Activated T-cell treated with anti-CD3 and anti-CD28 coated beads for 4 hours (primary cell): Measurements from ENCODE around the gene EMILIN1.
A peak's percentile ranks its signal among the peaks of the same experiment; 100 is the strongest.

ENCODE experiments used
- DNase-seq: peaks from one replicate; pipeline ENCODE4 v3.0.0-alpha.2; 2020

EMILIN1 gene

DNA sequence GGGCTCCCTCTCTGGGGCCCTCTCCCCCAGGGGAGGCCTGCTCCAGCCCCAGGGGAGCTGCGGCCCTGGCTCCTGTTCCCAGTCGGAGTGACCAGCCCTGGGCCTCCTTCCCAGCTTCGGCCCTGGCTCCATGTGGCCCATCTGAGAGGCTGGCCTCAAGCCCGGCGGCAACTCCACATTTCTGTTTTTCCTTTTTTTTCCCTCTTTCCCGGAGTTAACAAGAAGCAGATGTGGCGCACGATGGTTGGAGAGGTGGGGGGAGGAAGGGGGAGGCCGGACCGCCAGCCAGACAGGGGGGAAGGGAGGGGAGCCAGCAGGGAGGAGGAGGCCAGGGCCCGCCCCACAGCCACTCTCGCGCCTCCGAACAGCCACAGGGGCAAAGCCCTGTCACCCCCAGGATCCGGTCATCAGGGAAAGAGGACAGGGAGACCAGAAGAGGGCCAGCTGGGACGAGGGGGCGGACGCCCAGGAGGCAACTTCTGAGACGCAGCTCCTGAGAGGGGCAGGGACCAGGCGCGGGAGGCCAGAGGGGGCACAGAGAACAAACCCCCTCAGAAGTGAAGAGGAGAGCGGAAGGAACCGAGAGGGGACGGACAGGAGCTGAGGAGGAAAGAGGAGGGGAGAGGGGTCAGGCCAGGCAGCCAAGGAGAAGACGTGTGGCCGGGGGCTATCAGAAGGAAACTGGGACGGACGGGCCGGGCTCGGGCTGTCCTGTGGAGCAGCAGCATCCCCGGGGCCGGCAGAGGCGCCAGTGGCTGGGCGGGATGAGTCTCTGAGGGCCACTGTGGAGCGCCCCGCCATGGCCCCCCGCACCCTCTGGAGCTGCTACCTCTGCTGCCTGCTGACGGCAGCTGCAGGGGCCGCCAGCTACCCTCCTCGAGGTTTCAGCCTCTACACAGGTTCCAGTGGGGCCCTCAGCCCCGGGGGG, at the start of gene EMILIN1:
TSS of gene EMILIN1 (plus strand) at position 349 of the 928 bp plus-strand sequence. CDS start at position 800, 451 bp downstream.
- DNase-seq: no peak

DNA sequence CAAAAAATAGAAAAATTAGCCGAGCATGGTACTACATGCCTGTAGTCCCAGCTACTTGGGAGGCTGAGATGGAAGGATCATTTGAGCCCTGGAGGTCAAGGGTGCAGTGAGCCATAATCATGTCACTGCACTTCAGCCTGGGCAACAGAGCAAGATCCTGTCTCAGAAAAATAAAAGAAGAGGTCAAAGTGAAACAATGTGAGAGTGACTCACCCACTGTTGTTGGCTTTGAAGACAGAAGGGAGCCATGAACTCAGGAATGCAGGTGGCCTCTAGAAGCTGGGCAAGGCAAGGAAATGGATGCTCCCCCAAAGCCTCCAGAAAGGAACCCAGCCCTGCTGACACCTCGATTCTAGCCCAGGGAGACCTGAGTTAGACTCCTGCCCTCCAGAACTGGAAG, 49.4 kb upstream of the EMILIN1 start:
- DNase-seq: no peak

DNA sequence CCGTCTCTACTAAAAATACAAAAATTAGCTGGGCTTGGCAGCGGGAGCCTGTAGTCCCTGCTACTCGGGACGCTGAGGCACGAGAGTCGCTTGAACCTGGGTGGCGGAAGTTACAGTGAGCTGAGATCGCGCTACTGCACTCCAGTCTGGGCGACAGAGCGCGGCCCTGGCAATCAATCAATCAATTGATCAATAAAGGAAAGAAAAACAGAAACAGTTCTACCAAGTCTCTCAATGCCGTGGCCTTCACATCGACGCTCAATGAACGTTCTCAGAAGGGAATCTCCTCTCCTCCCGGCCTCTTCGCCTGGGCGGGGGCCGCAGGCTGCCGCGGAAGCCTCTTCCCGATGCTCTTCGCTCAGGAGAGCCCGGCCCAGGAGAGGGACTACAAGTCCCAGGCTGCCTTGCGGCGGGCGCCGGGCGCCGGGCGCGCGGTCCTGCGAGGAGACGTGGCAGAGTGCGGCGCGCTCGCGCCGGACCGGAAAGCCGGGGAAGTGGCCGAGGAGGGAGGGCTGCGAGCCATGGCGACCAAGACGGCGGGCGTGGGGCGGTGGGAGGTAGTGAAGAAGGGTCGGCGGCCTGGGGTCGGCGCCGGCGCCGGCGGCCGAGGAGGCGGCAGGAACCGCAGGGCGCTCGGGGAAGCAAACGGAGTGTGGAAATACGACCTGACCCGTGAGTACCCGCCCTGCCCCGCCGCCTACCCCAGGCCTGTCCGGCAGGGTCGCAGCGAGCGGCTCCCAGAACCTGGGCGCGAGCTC, 45.7 kb upstream of the EMILIN1 start, which contains the start of gene TMEM214:
TSS of gene TMEM214 (plus strand) at position 471 of the 758 bp plus-strand sequence. CDS start at position 522, 51 bp downstream.
- DNase-seq: peak; percentile 68

DNA sequence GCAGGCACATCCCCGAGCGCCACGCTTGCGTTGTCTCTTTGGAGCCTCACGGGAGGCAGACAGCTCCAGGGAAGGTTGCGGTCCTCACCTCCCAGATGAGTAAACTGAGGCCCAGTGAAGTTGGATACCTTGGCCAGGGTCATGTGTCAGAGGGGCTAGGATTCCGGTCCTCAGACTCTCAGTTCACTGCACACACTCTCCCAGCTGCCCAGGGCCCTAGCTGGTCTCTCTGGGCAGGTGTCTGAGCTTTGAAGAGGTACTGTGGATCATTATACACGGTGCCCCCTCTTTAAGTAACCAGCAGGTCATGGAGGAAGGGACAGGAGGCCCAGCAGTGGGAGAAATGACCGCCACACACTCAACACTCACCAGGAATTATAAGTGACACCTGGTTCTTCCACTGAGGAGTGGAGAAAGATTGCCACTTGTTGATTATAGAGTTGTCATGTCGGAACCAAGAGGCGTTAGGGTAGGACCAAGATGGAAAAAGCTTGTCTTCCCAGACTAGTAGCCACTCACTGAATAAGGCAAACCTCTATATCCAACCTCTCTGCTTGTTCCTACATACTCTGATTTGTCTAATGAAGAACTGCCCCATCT, 45.1 kb upstream of the EMILIN1 start:
- no peak for DNase-seq

DNA sequence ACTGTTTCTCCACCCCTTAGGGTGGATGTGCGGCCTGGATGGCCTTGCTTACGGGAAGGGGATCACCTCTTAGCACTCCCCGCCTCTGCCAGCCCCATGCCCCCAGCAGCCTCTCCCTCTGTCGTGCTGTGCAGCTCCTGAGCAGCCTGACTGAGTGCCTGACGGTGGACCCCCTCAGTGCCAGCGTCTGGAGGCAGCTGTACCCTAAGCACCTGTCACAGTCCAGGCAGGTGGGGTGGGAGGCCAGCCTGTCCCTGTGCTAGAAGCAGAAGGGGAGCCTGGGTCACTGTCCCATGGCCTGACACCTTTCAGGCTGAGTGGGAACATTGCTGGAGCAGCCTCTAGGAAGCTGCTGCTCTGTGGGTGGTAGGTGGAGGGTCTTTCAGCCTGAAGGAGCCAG, 40.4 kb upstream of the EMILIN1 start:
- DNase-seq: no peak

DNA sequence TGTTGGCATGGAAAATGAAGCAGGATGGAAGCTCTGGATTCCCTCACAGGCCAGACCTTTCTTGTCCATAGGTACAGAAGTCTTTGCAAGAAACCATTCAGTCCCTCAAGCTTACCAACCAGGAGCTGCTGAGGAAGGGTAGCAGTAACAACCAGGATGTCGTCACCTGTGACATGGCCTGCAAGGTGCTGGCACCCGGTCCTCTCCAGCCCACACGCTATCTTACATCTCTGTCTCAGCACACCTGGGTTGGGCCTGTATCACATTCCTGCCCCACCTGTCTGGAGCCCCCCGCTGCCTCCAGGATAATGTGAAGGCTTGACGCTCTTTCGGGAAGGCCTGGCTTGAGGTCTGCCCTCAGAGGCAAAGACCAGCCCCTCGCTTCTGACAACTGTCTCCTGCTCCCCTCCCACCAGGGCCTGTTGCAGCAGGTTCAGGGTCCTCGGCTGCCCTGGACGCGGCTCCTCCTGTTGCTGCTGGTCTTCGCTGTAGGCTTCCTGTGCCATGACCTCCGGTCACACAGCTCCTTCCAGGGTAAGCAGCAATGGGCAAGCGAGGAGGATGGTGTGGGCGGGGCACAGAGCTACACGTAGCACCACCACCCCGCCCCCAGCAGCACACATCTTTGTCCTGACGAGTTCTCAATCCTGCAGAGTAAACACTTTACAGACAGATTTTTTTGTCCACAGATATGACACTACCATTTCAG, 39.6 kb upstream of the EMILIN1 start:
- DNase-seq: no peak

DNA sequence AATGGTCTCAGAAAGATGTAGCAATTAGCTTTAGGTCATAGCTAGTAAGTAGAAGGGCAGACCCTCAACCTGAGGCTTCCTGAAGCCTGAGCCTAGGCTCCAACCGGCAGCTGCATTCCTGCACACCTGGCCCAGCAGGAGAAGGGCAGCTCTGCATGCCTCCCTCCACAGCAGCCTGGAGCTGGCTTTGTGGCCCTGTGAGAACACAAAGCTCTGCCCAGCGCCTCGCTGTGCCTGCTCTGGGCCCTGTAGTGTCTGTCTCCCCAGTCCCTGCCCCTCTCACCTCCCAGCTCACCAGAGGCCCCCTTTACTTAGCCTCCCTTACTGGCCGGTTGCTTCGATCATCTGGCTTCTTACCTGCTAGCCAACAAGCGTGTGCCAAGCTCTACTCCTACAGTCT, 39.0 kb upstream of the EMILIN1 start:
- no peak for DNase-seq

DNA sequence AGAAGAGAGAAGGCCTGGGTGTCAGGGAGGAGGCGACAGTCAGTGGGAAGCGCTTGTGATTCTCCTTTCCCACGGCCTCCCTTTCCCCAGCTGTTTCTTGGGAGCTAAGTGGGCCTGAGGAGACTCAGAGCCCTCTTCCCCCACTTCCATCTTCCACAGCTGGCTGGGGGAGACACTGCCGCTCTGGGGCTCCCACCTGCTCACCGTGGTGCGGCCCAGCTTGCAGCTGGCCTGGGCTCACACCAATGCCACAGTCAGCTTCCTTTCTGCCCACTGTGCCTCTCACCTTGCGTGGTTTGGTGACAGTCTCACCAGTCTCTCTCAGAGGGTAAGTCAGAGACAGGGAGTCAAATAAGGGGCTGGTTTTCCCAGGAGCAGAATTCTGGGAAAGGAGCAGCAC, 38.5 kb upstream of the EMILIN1 start:
- DNase-seq: no peak

DNA sequence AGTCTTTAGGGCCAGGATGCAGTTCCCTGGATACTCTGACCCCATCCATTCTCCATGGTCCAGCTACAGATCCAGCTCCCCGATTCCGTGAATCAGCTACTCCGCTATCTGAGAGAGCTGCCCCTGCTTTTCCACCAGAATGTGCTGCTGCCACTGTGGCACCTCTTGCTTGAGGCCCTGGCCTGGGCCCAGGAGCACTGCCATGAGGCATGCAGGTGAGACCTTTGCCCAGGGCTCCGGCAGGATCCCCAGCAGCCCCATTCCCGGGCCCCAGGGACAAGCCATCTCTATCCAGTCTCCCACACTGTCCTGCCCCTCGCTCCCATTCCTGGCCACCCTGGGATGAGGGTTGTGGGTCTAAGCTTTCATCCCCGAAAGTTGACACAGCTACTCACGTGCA, 38.1 kb upstream of the EMILIN1 start:
- DNase-seq: no peak

DNA sequence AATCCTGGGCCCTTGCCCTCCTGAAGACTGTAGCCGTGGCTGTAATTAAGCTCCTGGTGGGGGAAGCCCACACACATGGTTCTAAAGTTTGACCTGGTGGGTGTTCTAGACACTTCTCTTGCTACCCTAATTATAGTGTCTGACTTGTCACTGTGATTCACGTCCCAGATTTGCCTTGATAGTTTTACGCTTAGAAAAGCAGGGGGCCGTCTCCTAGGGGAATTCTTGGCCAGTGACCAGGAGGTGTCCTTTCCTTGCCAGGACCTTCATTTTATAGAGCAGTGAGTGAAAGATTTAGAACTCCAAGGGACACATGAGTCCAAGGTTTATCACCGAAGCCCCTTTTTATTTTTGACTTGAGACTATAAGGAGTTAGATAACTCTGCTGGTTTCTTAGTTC, 36.7 kb upstream of the EMILIN1 start:
- DNase-seq: no peak

DNA sequence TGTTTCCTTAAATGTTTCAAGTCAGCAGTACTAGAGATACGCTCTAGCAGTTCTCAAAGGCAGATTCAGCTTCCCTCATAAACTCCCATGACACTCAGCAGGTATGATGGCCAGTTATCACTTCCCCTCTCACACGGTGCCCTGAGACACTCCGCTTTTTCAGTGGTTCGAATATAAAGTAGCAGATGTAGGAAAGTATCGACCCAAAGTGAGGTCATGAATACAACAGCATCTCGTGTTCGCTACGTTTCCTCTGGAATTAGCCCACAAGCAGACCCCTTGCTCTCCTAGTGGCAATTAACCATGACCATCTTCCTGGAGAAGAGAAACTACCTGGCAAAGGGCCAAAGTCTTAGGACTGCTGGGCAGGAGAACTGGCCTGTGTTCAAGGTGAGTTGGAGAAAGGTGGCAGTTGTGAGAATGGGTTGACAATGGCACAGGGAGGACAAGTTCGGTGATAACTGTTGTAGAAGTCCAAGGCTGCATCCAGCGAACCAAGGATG, 36.2 kb upstream of the EMILIN1 start:
- DNase-seq: no peak

DNA sequence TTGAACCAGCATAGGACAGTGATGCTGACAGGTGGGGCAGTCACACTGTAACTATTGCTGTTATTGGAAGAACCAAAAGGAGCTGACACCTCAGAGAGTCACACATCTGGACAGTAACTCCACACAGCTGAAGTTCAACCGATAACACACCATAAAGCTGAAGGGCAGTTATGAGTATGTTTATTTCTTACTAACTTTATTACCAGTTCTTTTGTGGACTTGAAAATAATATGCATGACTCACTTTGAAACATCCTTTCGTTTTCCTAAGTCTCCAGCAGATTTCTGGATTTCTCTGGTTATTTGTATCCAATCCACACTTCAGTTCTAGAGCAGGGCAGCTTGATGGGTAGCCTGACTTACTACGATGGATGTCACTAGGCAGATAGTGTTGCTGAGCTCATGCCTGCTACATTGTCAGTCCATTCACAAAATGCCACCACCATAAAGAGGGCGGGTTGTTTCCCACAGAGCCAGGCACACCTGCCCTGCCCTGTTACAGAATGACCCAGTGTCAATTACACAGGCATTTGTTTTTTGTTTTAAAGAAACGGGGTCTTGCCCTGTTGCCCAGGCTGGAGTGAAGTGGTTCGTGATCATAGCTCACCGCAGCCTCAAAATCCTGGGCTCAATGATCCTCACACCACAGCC, 35.3 kb upstream of the EMILIN1 start:
- DNase-seq: no peak

DNA sequence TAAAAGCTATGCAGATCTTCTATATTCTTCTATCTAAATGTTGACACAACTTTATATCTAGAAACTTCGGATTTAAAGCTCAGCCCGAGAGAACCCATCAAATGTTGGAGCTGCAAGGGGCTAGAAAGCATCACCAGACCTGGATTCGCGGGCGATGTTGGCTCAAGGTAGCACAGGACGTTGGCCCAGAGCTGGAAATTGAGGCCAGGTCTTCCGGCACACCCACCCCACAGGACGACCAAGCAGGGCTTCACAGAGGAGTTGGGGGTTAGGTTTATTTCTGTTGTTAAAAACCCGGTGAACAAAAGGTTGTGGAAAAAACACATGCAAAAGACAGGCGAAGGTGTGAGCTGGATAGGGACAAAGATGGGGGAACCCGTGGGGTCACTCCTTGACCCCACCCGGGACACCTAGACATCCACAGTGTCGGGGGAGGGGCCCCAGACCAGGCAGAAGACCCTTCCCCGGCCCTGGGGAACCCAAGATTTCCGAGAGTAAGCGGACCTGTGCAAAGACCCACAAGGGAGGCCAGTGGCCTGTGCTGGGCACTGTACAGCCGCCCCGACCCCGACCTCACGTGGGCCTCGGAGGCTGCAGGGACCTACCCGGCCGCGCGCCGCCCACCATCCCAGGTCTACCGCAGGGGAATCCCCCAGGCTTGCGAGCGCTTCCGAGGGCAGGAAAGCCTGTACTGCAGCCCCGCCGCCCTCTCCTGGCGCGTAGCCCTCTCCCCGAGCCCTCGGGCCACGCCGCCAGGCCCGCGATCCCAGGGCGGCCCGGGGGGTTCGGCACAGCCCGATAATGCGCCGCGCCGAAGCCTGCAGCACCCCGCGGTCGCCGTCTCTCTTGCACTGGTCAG, 28.8 kb upstream of the EMILIN1 start:
- peak; percentile 51 for DNase-seq

DNA sequence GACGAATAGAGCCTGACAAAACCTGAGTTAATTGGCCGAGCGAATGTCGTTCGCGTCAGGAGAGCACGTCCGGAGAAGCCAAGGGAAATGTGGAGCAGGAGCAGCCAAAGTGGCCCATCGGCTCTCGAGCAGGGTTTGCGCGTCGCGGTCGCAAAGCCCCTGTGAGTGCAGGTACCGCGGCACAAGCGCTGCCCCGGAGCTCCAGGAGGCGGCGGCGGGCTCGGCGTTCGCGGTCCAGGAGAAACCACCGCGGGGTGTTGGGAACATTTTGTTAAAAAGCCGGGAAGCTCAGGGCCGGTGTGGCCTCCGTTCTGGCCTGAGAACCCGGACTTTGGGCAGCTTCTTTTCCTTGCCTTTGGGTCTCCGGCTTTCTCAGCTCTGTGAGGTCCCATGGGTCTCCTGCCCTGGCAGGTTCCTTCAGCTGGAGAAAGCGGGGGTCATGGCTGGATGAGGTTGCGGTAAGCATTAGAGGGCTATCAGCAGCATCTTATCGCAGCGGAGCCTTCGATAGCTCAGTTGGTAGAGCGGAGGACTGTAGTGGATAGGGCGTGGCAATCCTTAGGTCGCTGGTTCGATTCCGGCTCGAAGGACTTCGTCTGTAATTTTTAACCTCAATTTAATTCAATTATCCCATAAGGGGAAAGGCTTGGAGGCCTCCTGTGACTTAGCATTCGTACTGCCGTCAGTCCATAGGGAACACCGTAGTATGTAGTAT, 28.0 kb upstream of the EMILIN1 start:
- DNase-seq: peak; percentile 92

DNA sequence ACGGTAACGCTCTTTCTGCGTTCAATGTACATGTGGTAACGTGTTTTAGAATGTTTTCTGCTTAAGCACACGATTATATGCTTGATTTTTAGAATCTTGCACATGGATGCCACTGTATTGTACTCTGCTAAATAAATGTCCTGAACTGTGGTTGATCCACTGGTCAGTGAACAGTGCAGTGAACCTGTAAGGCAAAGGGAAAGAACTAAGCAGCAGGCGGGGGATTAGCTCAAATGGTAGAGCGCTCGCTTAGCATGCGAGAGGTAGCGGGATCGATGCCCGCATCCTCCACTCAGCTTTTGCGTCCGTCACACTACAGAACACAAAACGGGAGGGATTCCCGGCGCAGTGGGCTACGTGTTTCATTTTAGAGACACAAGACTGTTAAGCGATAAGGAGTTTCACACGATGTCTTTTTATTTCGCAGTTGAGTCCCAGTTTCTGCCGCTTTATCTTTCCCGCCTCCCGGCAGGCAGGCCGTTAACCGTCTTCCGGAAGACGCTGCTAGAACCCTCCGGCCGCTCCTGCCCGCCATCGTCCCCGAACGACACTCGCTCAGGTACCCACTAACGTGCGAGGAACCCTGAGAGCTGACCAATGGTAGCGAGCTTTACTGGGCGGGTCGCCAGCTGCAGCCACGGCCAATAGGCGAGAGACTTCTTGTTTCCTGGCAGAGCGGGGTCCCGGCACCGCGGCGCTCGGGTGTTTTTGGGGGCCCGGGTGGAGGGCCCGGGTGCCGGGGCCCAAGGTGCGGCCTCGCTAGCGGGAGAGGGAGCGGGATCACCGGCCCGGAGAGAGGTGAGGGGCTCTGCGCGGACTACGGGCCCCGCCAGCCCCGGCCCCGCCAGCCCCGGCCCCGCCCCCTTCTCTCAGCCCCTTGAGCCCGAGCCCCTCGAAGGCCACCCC, 27.2 kb upstream of the EMILIN1 start, which contains the start of gene AGBL5:
TSS of gene AGBL5 (plus strand) at position 673 of the 906 bp plus-strand sequence. CDS start 1,291 bp downstream, outside the sequence.
- peak; percentile 94 for DNase-seq

DNA sequence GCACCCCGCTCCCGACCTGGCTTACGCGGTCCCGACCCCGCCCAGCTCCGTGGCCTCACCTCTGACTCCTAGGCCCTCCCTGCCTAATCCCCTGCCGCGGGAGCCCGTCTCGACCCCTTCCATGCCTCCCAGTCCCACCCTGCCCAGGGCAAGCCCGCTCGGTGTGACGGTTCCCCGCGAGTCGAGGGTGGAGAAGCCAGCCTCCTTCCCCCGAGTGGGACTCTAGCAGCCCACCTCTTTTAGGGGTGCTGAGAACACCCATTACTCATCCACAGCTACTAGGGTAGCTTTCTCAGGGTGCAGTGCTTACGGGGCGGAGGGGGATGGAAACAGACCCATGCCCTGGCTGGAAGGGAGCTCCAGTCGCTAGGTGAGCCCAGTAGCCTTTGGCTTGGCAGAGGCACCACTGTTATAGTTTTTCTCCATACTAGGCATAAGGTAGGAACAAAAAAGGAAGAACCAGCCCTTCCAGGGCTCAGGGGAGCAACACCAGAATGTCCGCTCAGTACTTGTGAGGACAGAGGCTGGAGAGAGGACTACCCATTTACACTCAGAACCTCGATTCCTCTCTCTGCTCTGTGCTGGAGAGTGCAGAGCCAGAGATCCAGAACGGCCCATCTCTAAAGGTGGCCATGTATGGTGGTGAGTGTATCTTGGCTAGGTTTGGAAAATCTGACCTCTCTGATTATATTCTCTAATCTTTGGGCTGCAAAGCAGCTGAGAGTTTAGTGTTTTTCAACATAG, 26.3 kb upstream of the EMILIN1 start:
- DNase-seq: peak; percentile 37

DNA sequence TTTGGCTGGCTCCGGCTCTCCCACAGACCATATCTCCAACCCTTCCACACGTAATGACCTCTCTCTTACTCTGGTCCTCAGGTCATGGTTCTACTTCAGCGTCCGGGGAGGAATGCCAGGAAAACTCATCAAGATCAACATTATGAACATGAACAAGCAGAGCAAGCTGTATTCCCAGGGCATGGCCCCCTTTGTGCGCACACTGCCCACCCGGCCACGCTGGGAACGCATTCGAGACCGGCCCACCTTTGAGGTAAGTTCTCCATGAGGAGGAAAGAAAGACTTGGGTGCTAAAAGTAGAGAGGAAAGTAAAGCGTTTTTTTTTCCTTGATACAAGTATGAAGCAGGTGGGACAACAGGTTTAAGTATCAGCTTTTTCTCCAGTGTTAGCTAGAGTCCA, 25.1 kb upstream of the EMILIN1 start:
- DNase-seq: no peak

DNA sequence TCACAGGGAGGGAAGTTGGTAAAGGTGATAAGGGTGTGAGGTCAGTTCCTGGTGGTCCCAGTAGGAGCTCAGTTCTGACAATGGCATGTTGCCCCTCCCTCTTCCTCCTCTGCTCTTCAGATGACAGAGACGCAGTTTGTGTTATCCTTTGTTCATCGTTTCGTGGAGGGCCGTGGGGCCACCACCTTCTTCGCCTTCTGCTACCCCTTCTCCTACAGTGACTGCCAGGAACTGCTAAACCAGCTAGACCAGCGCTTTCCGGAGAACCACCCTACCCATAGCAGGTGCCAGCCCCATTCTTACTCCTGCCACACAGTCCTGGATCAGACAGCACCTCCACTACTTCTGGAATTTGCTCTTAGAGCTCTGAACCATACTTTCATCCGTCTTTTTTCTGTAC, 24.6 kb upstream of the EMILIN1 start:
- no peak for DNase-seq
